Prostate gland (tissue), 2 donors: ENCODE measurements around the gene SOCS6.

Source experiments
- POLR2A ChIP-seq: fragments of 450-650 bp; IDR thresholded peaks from one replicate; pipeline ENCODE4 v1.6.1; 2016; ENCODE audit warnings: antibody characterized with exemption, mild to moderate bottlenecking
- POLR2AphosphoS5 ChIP-seq: sonication (generic); formaldehyde crosslinking; IDR thresholded peaks from one replicate; pipeline ENCODE4 v1.6.1; 2017; ENCODE audit warnings: antibody characterized with exemption
- TF ChIP-seq, protein P1 (sequence below), 4 experiments: fragments of 200-600 bp in 2 of 4; fragments of 450-650 bp in 2 of 4; sonication (generic) in 2 of 4; IDR thresholded peaks; 1 replicate in 3 of 4; 2 replicates in 1 of 4; pipeline ENCODE4 v1.5.1; 2016 to 2019; ENCODE audit warnings: antibody characterized with exemption in 4 of 4, mild to moderate bottlenecking in 2 of 4, moderate library complexity in 2 of 4

DNA sequence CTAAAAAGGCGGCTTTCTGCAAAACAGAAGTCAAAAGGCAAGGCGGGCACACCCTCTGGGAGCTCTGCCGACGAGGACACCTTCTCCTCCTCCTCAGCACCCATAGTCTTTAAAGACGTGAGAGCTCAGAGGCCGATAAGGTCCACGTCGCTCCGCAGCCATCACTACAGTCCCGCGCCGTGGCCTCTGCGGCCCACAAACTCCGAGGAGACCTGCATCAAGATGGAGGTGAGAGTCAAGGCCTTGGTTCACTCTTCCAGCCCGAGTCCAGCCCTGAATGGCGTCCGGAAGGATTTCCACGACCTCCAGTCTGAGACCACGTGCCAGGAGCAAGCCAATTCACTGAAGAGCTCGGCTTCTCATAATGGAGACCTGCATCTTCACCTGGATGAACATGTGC is 36.1 kb downstream of the SOCS6 start:
- TF ChIP-seq POLR2AphosphoS5 (no peak), POLR2A (no peak)
- TF ChIP-seq, protein P1, sequence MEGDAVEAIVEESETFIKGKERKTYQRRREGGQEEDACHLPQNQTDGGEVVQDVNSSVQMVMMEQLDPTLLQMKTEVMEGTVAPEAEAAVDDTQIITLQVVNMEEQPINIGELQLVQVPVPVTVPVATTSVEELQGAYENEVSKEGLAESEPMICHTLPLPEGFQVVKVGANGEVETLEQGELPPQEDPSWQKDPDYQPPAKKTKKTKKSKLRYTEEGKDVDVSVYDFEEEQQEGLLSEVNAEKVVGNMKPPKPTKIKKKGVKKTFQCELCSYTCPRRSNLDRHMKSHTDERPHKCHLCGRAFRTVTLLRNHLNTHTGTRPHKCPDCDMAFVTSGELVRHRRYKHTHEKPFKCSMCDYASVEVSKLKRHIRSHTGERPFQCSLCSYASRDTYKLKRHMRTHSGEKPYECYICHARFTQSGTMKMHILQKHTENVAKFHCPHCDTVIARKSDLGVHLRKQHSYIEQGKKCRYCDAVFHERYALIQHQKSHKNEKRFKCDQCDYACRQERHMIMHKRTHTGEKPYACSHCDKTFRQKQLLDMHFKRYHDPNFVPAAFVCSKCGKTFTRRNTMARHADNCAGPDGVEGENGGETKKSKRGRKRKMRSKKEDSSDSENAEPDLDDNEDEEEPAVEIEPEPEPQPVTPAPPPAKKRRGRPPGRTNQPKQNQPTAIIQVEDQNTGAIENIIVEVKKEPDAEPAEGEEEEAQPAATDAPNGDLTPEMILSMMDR (IDR thresholded peaks at IDR 0.05) = no peak
